HG03439 (cell line): ENCODE results near the gene PNLIPRP2.

Experiments used
- ATAC-seq: cut with Tn5 transposase; IDR thresholded peaks from one replicate; pipeline ENCODE4 v1.9.1; 2021; ENCODE audit warnings: mild to moderate bottlenecking, moderate library complexity; ENCODE audit not compliant: unreplicated experiment

PNLIPRP2 gene

DNA sequence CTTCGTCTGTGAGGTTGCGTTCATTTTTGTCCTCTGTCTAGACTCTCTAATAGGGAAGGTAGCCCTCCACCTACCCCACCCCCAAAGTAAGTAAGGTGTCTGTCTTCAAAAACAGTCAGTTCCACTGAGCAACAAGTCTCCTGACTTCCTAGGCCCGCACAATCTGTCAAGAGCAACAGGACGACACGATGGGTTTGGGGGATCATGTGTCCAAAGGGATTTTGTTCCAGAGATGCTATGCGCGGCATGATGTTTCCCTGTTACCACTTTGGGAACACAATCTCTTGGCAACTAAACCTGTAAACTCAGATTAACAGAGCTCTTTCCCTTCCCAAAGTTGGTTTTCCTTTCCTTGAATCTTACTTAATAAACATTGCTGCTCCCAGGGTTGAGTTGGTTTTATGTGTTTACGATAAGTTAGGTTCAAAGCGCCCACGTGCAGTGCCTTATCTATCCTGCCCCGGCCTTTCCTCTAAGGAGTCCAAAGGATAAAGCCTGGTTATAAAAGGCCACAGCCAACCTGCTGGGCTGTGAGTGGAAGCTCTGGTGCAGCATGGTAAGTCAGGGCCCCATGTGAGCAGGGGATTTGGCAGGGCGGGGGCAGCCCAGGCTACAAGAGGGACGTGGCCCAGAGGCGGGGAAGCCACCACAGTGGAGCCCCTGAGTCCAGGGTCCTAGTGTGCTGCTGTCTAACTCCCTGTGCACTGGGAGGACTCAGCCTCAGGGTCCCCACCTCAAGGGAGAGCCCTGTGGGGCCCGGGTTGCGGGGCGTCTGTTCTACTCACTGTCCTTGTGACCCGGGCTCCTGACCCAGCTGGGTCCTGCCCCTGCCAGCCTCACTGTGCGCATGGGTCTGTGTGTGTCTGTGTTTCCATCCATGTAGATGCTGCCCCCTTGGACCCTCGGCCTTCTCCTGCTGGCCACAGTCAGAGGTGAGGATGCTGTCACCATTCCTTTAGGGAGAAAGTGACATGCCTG is at the start of gene PNLIPRP2:
Gene PNLIPRP2 (plus strand): TSS at position 531 of the 978 bp plus-strand sequence.
- ATAC-seq, result no peak

DNA sequence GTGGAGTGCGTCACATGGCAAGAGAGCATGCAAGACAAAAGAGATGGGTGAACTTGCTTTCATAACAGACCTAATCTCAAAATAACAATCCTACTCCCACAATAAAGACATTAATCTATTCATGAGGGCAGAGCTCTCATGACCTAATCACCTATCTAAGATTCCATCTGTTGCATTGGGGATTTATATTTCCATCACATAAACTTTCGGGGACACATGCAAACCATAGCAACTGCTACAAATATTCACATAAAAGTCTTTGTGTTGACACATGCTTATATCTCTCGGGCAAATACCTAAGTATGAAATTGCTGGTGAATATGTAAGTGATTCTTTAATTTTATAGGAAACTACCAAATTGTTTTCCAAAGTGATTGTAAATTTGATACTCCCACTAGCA is 46.0 kb upstream of the PNLIPRP2 start:
- ATAC-seq, result no peak

DNA sequence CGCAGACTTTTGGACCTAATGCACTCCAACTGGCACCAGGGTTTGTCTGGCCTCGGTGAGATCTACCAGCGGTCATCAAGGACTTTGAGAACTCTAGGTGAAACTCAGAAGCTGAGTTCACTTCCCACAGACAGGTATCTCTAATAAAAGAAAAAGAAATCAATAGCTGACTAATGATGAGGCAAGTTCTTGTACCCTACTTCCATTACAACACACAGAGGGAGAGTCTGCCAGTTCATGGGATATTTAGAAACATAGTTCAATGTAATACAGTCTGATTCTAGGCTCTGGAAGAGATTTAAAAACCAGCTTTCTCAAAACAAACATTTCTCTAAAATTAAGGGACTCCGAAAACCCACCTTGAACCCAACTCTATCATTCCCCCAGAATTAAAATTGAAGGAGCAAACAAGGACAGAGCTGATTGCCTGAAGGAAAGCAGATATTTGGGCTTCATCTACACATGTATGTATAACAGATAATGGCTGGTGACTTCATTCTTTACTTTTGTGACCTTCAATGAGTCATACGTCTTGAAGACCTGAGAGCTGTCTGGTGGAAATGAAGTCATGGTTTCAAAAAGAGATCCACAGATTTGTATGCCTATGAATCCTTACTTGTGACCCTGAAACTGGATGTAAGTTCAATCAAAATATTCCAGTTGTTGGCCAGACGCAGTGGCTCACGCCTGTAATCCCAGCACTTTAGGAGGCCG is 32.7 kb upstream of the PNLIPRP2 start:
- ATAC-seq, result no peak

DNA sequence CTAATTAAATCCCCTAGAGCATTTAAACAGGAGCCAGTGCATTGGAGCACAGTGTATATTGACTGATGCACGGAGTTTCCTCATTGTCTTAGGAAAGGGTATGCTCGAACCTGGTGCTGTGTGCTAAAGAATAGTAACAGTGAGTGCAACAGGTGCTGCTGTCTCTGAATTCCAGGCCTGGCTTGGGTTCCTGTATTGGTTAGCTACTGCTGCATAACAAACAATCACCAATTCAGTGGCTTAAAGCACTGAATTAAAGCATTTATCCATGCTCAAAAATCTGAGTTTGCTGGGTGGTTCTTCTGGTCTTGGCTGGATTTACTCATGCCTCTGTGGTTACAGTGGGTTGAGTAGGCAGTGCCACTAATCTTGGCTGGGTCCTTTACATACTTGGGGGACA is 31.8 kb upstream of the PNLIPRP2 start:
- ATAC-seq, result no peak

DNA sequence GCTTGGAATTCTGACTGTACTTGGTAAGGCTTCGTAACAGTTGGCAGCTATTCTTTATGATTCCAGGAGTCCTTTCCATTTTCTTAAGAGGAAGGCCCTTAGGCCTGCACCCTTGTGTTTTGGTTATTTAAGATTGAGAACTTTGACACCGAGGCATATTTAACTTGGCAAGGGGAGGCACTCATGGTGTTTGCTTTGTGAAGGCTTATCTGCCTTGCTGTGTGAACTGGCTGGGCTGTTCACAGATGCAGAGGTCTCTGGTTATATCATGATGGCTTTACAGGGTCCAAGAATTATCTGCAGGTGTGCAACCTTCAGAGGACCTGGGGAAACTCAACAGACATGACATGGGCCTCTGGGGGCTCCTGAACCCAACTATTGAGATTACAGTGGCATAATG is 30.8 kb upstream of the PNLIPRP2 start:
- ATAC-seq, result no peak

DNA sequence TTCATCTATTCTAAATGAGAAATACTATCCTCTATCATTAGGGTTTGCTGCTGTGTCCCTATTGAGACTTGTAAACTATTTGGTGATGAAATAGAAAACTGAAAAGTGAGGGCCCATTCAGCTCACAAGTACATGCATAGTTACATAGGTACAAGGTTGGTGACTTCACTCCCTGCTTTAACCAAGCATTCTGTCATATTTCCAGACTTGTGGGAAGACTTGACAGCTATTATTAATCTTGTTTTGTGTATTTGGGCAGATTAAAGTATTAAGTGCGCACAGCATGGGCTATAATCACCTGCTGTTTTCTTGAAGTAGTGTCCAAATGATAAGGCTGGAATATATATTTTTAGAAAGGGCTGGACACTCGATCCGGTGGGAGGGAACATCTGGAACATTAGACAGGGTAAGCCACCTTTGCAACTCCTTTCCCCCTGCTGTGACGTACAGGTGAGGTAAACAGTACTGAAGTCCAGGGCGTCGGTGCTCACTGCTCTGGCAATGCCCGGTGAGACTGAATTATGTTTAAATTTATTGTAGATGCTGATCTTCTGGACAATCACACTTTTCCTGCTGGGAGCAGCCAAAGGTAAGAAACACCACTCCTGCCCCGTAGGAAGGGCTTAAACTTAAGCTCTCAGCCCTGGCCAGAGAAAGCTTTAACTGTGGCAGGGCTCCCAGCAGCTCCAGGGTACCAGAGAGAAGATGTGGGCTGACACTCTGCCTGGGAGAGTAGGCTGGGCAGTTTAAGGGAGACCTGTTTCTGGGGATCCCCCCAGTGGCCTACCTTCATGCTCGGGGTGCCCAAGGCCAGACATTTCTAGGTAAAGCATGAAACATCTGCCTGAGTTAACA is 29.9 kb upstream of the PNLIPRP2 start, which contains the start of gene PNLIPRP1:
Gene PNLIPRP1 (plus strand): TSS at position 370 of the 855 bp plus-strand sequence. CDS start 171 bp downstream, at position 541.
- ATAC-seq, result no peak

DNA sequence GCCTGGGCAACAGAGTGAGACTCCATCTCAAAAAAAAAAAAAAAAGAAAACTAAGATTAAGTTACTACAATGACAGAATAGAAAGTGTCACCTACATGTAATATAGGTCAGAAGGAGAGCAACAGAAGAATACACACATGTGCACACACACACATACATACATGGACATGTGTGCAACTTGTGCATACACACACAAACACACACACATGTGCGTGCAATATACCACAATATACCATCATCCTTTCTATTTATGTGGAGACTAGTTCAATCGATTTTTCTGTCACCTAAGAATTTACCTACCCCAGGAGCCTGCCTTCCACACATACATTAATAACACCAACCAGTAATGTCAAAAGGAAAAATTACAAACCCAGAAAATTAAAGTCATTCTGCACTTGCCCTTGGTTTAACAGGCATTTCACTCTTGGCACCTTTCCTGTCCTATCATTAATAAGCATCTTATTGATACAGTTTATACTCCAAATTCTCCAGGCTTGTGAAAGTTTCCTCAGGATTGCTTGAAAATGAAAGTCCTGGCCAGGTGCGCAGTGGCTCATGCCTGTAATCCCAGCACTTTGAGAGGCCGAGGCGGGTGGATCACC is 27.5 kb upstream of the PNLIPRP2 start:
- no peak for ATAC-seq

DNA sequence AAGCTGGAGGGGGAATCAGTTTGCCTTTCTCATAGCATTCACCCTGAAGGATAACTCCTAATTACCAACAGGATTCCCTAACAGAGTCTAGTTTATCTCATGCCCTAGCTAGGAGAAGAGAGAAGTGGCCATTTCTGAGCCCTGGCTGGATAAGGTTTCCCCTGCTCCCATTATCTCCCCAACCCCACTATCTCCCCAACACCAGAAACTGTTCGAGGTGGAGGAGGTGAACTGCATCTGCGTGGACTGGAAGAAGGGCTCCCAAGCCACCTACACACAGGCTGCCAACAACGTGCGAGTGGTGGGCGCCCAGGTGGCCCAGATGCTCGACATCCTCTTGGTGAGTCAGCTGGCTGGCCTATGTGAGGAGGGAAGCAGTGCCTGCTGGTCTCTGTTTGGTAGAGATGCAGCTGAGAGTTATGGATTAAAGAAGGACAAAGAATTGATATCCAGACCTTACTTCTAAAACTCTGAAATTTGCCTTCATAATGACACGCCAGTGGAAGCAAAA is 26.2 kb upstream of the PNLIPRP2 start:
- no peak for ATAC-seq

DNA sequence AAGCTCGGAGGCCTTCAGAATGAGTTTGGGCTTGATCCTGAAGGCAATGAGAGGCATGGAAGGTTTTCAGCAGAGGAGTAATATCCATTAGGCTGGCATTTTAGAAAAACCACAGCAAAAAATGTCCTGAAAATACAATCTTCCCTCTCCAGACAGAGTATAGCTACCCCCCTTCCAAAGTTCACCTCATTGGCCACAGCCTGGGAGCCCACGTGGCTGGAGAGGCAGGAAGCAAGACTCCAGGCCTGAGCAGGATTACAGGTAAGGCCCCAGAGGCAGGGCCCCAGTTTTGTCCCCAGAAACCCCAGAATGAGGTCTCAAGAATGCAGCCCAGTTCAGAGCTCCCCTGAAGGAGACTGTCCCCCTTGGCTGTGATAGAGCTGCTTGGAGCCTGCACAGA is 24.7 kb upstream of the PNLIPRP2 start:
- ATAC-seq, result no peak

DNA sequence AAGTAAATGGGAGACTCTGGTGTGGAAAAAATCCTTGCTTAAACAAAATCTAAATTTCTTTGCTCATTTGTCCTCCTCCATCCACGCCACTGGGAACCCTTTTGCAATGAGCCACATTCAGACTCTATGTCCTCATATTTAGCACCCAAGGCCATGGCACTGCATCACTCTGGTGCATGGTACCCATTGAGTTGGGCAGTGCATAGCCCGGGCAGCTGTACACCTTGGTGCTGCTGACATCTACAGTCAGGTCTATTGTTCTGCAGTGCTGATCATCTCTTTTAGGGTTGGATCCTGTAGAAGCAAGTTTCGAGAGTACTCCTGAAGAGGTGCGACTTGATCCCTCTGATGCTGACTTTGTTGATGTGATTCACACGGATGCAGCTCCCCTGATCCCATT is 23.2 kb upstream of the PNLIPRP2 start:
- no peak for ATAC-seq

DNA sequence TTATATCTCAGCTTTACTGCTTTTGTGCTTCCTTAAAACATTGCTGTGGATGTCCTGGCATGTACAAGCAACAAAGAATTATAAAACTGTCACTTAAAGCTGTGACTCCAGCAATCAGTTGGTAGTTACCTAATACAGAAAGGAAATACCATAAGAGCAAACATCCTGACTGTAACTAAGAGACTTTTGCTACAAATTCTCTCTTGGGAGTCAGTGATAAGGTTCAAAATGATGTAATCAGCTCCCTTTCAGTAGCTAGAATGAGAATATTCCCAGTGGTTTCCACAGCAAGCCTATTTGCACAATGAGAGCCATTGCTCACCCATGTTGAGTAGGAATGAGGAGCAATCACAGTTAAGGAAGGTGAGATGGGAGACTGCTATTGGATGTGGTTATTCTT is 22.4 kb upstream of the PNLIPRP2 start:
- no peak for ATAC-seq

DNA sequence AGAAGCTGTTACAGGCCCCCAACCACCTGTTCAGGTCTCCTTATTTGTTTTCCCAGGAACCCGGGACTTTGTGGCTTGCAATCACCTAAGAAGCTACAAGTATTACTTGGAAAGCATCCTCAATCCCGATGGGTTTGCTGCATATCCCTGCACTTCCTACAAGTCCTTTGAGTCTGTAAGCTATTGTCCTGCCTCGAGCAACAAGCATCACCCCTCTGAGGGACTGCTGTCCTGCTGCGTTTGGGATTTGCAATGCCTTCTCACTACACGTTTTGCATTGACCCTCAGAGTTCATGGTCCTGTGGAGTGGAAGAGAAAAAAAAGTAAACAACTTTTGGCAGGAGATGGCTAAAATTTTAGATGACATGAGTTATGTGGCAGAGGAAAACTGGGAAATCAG is 20.8 kb upstream of the PNLIPRP2 start:
- no peak for ATAC-seq

DNA sequence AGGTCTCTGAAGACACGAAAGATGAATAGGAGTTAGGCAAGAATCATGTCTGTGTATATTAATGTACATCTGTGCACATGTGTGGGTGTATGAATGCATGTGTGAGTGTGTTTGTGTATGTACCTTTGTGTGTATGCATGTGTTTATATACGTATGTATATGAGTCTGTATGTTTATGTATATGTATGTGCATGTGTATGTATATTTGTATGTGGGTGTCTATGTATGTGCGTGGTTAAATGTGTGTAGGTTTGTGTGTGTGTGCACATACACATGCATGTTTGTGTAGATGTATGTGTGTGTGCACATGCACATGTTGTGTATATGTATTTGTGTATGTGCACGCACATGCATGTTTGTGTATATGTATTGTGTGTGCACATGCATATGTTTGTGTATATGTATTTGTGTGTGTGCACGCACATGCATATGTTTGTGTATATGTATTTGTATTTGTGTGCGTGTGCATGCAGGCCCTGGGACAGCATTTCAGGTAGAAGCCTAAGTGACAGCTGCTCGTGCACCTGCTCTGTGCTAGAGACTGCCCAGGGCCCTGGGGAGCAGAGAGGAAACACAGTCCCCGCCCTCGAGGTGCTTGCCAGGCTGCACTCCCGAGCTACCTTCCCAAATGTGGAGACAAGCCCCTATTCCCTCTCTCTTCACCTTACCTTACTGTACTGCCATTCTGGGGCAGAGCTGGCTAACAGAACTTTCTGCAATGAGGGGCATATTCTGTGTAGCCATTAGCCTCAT is 17.9 kb upstream of the PNLIPRP2 start:
- ATAC-seq, result no peak

DNA sequence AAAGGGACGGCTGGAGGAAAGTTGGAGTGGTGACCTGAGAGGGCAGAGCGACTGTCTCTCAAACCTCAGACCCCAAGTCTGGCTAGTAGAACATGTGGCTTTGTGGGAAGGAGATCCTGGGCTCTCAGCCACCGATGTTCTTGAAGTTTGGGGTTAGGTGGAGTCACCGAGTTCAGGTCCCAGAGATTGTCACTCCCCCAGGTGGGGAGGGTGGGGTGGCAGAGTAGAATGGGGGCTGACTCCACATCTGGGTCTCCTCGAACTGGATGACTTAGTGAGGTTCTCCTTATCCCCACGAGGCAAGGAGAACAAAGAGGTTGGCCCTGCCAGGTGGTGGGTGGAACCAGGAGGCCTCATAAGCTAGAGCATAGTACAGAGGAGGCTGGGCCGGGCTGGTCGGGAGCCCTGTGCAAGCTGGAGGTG is 14.7 kb upstream of the PNLIPRP2 start:
- ATAC-seq, result no peak

DNA sequence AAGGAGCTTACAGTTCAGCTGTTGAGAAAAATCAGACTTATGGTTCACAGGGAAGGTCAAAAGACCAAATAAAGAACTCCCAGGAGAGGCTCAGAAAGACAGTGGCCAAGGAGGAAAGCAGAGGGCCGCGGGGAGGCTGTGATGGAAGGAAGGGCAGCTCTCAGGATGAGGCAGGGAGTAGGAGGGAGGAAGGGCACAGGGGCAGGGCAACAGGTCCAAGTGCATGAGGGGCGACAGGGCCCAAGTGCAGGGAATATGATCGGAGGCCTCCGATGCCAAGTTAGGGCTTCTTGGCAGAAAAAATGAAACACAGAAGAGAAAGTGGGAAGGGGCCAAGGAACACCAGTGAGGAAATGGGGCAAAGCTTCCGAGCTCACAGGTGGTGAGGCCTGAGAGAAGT is 13.4 kb upstream of the PNLIPRP2 start:
- no peak for ATAC-seq

DNA sequence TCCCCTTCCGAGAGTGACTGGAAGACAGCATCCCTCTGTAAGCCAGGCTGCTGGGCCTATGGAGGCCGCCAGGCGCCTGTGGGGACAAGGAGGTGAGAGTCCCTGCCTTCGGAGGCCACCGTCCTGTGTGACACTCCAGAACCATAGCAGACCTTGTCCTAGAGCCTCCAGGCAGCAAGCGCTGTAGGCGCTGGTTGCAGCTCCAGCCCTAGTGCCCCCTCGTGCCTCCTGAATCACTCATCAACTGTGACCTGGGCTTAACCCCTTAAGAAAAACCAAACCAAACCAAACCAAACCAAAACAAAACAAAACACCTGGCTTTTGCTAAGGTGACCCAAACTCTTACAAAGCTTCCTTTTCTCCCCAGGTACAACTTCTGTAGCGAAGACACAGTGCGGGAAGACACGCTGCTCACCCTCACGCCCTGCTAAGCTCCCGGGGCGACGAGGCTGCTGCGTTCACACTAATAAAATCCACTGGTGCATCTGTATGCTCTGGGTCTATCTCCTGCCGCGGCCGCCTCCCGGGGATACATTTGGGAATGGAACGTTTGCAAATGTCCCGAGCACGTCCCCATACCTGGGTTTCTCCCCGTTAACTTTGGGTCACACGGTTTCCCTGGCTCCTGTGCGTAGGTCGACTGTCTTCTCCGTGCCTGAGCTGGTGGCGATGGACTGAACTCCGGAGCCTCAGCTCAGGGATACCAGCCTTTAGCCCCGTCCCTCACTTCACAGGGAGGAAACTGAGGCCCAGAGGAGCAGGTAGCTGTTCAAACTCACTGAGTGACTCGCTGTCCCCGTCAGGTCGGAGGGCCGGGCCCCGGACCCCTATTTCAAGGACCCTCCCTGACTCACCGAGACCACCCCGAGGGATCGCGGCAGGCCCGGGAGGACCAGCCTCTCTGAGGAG is 11.8 kb upstream of the PNLIPRP2 start:
- ATAC-seq, result no peak

DNA sequence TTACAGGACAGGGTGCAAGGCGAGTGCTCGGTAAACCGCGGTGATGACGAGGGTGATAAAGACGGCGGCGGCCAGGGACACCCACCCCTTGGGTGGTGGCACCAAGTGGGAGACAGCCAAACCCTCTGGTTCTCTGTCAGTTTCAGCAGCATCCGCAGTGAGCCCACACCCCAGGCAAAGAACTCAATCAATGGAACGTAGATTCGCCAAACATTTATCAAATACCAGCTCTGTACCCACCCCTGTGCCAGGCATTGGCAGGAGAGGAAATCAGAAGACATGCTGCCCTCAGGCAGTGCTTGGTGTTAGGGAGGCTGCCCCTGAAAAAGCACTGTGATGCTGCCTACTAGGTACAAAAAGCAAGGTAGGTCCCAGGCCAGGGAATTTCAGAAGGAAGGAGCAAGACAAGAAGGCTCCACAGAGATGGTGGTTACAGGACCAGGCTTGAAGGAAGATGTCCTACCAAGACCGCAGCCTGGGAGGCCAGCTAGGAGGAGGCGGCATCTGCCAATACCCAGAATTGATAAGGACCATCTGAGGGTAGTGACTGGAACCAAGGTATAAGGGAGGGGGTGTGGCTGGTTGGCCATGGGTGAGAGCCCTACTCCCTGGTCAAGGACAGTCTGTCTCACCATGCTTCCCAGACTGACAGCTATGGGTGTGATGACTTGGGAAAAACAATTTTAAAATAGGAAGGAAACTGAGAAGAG is 10.2 kb upstream of the PNLIPRP2 start:
- no peak for ATAC-seq

DNA sequence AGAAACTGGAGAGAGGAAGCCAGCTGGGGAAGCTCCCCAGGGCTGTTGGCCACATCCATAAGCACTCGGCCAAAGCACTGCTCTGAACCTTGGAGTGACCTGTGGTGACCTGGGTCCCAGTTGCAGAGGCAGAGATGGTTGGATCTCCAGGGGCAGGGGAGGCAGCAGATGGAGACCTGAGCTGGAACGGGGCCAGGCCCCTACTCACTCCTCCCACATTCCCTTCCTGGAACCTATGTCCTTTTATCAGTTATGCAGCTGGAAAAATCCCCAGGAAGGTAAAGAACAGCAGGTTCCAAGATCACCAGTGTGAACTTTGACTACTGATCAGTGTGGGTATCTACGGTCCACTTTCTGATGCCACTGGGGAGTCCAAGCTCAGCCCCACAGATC is 9.6 kb upstream of the PNLIPRP2 start:
- ATAC-seq, result no peak
